NCI-H146 treated with DMSO at 0.1 percent for 48 hours (cell line): ENCODE data around the gene ELK4.

Experiments
- DNase-seq: peaks from one replicate; lab custom pipeline; 2025; ENCODE audit not compliant: unreplicated experiment; lab: John Stamatoyannopoulos, UW

The ELK4 gene

DNA sequence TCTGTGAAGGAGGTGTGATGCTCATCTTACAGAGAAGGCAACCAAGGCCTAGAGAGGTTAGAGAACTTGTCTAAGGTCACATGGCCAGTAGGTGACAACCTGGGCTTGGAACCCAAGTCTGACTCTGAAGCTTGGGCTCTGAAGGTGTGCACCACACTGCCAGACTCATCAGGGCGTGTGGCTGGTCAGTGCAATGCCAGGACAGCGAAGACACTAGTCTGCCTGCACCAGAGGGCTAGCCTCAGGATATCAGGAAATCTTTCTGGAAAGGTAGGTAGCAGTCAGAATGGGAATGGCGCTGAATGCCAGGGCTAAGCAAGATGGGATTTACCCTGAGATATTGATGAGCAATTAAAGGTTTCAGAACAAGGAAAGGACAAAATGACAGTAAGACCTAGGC is 34.9 kb downstream of the ELK4 start:
- DNase-seq: no peak

DNA sequence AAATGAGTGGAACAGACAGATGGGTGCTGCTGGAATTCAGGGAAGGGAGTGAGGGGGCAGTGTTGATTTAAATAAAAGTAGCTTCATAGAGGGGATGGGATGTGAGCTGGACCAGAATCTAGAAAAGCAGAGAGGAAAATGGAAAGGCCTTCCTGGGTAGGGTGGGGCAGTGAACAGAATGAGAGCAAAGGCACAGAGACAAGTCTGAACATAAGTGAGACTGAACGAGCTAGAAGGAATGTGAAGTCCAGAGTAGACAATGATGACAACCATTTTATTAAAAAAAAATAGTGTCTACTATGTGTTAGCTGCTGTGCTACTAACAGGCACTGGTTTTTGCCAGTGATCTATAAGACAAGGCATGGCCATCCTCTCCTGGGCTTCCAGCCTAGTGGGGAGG is 36.0 kb downstream of the ELK4 start:
- no peak for DNase-seq

DNA sequence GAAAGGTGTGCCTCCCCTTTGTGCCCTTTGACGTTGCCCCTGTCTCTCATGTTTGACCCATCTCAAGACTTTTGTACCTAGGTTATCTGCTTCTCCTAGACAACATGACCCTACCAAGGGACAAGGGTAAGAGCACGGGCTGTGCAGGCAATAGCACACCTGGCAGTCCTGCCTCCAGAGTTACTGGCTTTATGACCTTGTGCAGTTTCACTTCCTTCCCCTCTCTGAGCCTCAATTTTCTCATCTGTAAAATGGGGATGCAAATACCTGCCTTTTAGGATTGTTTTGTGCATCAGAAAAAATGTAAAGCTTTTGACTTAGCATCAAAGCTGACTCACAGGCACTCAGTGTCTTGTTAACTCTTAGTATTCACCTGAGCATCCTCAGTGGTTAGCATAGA is 36.4 kb downstream of the ELK4 start:
- no peak for DNase-seq

DNA sequence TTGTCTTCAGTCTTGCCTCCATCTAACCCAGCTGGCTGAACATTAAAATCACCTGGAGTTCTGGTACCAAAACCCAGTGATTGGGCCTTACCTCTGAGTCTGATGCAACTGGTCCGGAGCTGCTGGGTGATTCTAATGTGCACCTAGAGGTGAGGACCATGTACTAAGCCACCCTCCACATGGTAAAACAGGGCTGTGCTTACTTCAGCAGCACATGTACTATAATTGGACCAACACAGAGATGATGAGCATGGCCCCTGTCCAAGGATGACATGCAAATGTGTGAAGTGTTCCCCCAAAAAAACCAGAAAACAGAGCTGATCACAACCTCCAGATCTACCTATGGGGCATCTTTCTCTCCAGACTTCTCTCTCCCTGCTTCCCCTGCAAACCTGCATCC is 37.0 kb downstream of the ELK4 start:
- no peak for DNase-seq

DNA sequence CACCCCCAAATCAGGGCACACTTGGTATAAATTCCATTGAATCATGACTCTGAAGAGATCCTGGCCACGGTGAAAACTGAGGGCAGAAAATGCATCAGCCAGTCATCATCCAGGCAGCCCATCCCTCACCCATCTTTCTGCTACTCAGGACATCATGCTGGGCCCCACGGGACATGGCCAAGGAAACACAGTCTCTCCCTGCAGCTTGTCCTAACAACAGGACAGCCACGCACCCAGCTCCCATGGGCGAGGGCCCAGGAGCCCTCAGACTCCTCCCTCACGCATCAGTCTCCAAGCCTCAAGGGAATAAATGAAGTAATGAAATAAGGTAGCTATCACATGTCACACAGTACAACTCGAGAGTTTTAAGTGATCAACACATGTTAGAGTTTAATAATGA is 37.8 kb downstream of the ELK4 start:
- no peak for DNase-seq

DNA sequence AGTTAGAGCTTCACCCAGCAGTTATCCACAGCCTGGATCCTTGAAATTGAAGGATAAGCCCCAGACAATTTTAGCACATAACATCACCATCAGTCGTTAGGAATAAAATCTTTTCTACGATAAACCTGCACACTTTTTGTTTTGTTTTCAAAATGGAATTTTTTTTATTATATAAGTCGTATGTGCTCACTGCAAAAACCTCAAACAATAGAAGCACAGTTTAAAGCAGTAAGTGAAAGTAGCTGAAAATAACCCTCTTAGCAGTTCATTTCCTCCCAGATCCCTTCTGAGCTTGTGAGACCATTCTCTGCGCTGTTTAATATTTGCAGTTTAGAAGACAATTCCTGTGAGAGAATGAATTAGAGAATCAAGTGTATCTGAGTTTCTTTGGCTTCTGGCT is 38.3 kb downstream of the ELK4 start:
- no peak for DNase-seq

DNA sequence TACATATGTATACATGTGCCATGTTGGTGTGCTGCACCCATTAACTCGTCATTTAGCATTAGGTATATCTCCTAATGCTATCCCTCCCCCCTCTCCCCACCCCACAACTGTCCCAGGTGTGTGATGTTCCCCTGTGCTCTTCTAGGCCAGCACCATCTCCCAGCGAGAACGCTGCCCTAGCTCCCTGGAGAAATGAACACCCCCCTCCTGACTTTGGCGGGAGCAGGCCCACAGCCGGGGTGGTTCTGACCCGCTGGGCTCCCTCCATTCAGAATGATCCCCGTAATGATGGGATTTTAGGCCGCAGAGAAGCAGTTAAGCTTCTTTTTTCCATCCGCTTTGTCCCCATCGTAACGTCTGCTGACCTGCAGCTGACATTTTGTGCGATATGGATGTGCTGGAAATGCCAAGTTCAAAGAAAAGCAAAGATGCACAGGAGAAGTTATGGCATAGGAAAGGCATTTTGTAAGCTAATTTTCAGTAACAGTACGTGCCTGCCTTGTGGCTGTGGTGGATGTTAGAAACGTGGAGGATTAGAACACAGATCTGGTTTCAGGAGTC is 39.3 kb downstream of the ELK4 start:
- DNase-seq: no peak

DNA sequence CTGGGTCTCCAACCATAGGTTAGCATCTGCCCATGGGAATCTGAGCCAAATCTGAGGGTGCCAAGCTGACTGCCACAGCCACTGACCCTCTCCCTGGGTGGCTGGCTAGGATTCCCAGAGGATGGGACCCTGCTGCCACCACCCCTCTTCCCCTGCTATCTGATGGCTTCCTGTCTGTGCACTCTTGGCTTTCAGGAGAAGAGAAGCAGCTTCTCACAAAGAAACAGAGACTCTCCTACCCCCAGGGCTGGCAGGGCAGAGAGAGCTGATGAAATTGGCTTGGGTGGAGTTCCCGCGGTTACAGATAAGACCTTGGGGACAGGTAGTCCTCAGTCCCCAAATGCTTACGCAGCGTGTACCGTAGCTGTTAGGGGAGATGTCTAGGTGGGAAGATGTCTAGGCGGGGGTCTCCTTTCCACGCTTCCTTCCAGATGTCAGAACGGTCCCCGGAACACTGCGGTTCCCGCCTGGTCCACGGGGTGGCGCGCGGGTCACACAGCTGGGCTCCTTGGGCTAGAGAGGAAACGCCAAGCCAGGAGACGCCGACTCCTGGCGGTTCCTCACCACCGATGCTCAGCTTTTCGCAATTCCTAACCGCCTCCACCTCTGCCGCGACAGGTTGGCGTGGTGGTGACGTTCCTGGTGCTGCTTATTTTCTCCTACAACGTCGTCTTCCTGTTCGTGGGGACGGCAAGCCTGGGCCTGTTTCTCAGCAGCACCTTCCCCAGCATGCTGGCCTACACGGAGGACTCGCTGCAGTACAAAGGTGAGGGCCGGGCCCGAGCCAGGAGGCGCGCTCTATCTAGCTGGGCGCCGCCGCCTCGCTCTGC is 40.1 kb downstream of the ELK4 start:
- DNase-seq: peak; percentile 71

DNA sequence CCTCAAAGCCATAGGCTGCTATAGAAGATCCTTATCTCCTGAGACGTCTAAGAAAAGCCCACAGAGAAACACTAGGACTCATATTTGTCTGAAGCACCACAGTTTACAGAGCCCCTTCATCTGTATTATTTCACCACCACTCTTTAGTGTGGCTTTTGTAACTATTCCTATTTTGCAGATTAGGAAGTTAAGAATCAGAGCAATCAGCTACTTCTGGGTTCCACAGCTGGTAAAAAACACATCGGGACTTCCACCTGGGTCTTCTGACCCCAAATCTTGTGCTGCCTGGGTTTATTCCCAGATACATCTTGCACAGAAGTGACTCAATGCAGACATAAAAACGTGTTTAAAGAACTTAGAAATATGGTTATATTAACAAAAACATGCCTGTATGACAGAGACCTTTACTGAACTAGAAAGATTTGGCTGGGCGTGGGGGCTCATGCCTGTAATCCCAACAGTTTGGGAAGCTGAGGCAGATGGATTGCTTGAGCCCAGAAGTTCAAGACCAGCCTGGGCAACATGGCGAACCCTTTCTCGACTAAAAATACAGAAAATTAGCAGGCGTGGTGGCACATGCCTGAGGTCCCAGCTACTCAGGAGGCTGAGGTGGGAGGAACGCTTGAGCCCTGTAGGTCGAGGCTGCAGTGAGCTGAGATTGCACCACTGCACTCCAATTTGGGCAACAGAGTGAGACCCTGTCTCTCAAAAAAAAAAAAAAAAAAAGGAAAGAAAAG is 40.9 kb downstream of the ELK4 start:
- no peak for DNase-seq

DNA sequence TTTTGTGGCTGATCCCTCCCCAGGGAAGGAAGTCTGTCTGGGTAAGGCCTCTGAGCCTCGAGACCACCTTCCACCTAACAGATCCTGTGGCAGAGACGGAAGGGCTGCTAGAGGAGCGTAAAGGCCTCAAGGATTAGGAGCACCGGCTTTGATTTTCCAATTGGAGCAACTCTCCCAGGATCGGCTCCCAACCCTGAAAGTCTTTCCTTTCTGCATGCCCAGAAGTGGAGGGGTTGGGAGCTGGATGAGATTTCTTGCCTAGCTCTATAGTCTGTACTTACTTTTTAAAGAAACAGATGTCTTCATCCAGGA is 41.4 kb downstream of the ELK4 start:
- DNase-seq: no peak

DNA sequence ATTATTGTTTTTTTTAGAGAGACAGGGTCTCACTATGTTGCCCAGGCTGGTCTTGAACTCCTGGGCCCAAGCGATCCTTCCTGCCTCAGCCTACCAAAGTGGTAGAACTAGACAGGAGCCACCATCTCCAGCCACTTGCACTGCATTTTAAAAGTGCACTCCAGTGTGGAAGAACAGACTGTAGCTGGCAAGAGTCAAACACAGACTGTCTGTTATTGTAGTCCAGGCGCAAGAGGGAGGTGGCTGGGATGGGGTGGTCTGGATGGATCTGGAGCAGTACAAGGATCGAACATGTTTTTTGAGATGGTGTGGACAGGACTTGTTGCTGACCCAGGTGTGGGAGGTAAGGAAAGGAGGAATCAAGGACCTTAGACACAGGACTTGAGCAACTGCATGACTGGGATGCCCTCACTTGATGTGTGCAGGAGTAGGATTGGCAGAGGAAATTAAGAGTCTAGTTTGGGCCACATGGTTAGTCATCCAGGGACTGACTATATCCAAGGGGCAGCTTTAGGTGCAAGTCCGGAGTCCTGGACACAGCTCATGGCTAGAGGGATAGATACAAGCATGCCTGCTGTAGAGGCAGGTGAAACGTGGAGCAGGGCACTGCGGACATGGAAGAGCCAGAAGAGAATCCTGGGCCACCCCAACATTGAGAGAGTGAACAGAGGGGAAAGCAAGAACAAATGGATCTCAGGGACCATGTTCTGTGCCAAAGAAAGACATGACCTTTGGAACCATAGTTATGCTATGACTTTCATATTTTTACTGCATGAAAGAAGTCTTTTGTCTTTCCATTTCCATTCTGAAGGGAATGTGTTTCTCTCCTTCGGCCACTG is 42.0 kb downstream of the ELK4 start:
- no peak for DNase-seq

DNA sequence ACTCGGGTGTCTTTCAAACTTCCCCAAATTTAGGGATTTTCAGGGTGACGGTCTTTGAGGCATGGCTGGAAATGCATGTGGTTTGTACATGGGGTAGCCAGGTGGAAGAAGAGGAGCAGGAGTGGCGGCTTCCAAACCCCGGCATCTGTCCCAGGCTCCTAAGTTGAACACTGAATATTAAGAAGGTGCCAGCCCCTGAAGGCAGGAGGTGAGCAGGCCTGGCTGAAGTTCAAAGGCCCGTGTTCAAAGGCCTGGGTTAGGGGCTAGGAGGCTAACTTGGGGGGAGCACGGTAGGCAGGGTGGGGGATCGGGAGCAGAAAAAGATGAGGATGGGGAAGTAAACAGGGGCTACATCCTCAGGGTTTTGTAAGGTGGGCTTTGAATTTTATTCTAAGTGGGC is 42.8 kb downstream of the ELK4 start:
- no peak for DNase-seq

DNA sequence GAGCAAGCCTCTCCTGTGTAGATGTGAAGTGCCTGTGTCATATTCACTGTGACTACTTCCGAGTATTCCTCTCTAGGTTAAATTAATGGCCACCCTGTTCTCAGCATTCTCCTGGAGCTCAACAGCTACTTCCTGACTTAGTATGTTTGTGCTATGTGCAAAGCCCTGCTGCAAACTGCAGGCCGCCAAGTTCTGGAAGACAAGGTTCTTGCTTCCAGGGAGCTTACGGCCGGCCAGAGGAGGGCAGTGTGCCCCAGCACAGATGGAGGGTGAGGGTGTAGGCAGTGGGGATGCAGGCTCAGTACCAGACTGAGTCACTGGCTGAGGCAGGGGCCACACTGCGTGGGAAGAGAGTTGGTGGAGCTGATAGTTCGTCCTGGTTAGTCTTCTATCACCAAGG is 43.2 kb downstream of the ELK4 start:
- DNase-seq: no peak

DNA sequence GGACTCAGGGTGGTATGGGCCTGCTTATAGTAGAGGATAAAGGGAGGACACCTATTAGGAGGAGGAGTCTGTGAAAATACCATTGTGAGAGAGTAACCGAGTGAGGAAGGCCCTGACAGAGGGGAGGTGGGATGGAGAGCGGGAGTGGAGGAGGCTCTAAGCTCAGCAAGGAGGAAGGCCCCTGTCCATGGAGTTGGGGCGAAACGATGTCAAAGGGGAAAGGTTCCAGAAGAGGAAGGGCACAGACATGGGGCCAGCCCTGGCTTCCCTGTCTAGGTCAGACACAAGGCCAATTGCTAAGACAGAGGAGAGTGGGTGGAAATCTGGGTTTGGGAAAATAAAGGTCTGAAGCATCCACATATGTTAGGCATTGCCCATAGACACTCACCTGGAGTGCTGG is 44.2 kb downstream of the ELK4 start:
- no peak for DNase-seq

DNA sequence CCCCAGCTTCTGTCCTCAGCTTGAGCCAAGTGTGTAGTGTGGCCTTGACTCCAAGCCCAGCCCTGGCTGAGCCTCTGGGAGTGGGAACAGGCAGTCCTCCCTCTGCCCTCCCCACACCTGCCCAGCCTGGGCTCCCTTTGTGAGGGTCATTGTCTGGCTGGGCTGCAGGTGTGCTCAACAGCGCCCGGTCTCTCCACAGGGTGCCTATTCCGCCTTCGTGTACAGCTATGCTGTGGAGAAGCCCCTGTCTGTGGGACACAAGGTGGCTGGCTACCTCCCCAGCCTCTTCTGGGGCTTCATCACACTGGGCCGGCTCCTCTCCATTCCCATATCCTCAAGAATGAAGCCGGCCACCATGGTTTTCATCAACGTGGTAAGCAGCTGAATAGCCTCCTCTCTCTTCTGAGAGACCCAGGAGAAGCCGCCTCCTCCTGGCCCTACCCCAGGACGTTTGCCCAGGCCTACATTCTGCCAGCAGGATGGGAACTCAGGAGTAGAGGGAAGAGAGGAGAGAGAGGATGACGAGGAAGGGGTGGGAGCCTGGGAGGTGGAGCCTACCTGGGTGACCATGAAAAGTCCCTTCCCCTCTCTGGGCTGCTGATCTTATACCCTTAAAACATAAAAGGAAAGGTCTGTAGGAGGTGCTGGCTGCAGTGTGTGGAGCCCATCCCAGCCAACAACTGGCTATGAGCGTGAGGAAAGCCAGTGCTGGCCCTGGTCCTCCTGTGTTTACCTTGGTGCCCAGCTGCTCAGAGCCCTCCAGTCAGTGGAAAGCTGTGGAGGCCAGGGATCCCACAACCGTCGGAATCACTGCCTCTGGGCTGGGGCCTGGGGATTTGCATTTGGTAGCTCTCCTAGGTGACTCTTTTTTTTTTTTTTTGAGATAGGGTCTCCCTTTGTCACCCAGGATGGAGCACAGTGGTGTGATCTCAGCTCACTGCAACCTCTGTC is 45.7 kb downstream of the ELK4 start:
- DNase-seq: peak; percentile 34

DNA sequence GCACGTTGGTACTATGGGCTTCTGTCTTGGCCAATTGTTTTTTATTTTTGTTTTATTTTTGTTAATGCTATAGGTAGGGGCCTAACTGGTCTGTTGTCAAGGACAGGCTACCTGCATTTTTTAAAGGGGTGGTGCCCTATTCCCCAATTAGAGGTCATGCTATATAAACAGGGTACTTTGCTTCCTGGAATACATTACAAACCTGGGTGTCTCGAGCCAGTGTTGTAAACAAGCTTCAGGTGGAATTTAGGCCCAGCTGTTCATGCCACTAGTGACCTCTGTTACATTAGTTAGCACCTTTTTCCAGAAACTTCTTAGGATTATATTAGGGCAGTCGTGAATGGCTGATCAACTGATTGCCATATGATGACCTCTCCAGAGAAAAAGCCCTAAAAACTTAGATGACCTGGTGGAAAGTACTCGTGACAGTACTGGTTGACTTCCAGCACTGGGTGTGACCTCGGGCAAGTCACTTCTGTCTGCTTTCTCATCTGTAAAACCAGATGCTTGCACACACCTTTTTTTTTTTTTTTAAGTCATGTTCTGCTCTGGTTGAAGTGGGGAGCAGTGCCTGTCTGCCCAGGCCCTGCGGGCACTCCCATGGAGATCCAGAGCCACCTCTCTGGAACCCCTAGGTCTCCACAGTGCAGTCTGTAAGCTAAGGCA is 46.5 kb downstream of the ELK4 start:
- DNase-seq: no peak

DNA sequence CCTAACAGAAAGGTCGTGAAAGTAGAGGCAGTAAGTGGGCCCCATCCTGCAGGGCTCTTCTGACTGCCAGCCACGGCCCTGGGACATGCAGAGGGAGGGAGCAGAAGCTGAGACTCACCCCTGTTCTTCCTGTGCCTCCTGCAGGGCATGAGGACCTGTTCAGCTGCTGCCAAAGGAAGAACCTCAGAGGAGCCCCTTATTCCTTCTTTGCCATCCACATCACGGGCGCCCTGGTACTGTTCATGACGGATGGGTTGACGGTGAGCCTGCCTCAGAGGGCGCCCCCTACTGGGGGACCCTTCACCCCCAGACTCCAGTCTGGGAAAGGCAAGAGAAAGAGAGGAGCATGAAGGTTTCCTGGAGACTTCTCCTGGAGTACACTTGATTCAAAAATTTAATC is 47.1 kb downstream of the ELK4 start:
- no peak for DNase-seq

DNA sequence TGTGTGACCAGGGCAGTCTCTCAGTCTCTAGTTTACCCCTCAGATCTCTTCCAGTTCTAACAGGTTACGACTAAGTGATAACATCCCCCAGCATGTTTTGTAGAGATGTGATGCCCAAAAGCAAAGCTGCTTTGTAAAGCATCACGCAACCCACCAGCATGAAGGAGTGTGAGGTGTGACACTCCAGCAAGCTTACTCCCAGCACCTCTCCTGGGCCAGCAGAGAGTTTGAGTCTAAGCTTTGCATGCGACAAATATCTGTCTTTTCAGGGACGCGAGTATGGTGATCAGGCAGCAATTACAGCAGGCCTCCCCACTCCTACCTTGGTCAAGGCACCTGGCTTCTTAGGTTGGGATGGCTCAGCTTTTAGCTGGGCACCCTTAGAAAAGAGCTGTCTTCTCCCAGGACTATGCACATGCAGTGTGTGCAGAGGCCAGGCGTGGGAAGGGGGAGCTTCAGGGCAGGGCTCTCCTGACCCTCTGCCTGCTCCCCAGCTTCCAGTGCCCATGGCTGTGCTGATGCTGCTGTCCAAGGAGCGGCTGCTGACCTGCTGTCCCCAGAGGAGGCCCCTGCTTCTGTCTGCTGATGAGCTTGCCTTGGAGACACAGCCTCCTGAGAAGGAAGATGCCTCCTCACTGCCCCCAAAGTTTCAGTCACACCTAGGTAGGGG is 48.2 kb downstream of the ELK4 start:
- DNase-seq: no peak
